ENCODE measurements around the gene B3GNT4.

The B3GNT4 gene

GRCh38 chr12:122228092-122228491 lies 24.6 kb downstream of the B3GNT4 start:
- no peak overlapping the region for H3K27ac Mint-ChIP-seq
- H3K4me1 Mint-ChIP-seq = peaks cover 28% of the 10 kb centered on the region
- H3K27me3 Mint-ChIP-seq (ENCODE audit: low read depth, poor library complexity) = peaks cover 2% of the 10 kb centered on the region
- no peaks in the 10 kb centered on the region for H3K9me3 Mint-ChIP-seq
- no peak for DNase-seq
- no peak overlapping the region for H3K4me3 Mint-ChIP-seq
- peaks cover 21% of the 10 kb centered on the region for H3K36me3 Mint-ChIP-seq (ENCODE audit: low read depth)
- TF ChIP-seq, protein P1, sequence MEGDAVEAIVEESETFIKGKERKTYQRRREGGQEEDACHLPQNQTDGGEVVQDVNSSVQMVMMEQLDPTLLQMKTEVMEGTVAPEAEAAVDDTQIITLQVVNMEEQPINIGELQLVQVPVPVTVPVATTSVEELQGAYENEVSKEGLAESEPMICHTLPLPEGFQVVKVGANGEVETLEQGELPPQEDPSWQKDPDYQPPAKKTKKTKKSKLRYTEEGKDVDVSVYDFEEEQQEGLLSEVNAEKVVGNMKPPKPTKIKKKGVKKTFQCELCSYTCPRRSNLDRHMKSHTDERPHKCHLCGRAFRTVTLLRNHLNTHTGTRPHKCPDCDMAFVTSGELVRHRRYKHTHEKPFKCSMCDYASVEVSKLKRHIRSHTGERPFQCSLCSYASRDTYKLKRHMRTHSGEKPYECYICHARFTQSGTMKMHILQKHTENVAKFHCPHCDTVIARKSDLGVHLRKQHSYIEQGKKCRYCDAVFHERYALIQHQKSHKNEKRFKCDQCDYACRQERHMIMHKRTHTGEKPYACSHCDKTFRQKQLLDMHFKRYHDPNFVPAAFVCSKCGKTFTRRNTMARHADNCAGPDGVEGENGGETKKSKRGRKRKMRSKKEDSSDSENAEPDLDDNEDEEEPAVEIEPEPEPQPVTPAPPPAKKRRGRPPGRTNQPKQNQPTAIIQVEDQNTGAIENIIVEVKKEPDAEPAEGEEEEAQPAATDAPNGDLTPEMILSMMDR (IDR thresholded peaks at IDR 0.05) = no peak

GRCh38 chr12:122230798-122231197 lies 27.3 kb downstream of the B3GNT4 start:
- peaks cover 6% of the 10 kb centered on the region for H3K4me1 Mint-ChIP-seq
- TF ChIP-seq, protein P1 (IDR thresholded peaks at IDR 0.05) = no peak
- H3K4me3 Mint-ChIP-seq = no peak overlapping the region
- DNase-seq = no peak
- no peaks in the 10 kb centered on the region for H3K9me3 Mint-ChIP-seq
- peaks cover 17% of the 10 kb centered on the region for H3K36me3 Mint-ChIP-seq (ENCODE audit: low read depth)
- H3K27ac Mint-ChIP-seq = no peak overlapping the region
- H3K27me3 Mint-ChIP-seq (ENCODE audit: low read depth, poor library complexity) = peaks cover 4% of the 10 kb centered on the region

DNA sequence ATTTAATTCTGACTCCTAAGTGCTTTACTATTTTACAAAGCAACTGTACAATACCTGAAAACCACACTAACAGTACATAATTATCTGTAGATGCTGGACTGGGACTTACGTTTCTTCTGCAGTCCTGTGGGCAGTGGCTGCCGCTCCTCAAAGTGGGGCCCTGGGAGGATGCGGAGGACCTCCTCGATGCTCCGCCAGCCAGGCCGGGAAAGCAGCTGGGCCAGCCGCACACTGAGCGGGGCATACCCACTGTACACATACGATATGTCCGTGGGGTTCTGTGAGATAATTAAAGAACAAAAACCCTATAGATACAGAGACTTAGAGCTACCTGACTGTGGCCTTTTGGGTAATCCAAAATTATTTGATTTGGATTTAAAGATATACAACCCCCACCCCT lies 29.2 kb downstream of the B3GNT4 start:
- DNase-seq = no peak
- no peak overlapping the region for H3K27ac Mint-ChIP-seq
- no peaks in the 10 kb centered on the region for H3K4me1 Mint-ChIP-seq
- H3K9me3 Mint-ChIP-seq = no peaks in the 10 kb centered on the region
- no peak overlapping the region for H3K4me3 Mint-ChIP-seq
- peaks cover 4% of the 10 kb centered on the region for H3K27me3 Mint-ChIP-seq (ENCODE audit: low read depth, poor library complexity)
- H3K36me3 Mint-ChIP-seq (ENCODE audit: low read depth) = peaks cover 19% of the 10 kb centered on the region
- TF ChIP-seq, protein P1 (IDR thresholded peaks at IDR 0.05) = no peak

DNA sequence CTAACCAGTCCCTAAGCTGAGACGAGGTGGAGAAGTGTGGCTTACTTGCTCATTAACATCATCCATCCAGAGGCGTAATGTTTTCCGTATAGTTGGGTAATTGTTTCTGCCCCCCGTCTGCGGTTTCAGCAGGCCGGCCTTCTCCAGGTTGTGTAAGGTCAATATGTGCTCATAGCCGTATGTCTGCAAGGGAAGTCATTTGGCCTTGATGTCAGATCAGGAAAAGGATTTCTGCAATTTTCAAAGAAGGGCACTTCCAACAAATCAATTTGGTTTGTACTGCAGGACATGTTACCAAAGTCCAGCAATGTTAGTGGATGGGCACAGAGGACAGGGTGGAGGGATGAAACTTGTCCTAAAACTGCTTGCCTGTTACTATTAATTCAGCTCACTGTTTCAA lies 32.2 kb downstream of the B3GNT4 start:
- Mint-ChIP-seq H3K27me3 (ENCODE audit: low read depth, poor library complexity) (peaks cover 6% of the 10 kb centered on the region), H3K4me1 (no peaks in the 10 kb centered on the region), H3K36me3 (ENCODE audit: low read depth) (peaks cover 40% of the 10 kb centered on the region), H3K4me3 (no peak overlapping the region), H3K27ac (no peak overlapping the region), H3K9me3 (no peaks in the 10 kb centered on the region)
- TF ChIP-seq, protein P1 (IDR thresholded peaks at IDR 0.05) = no peak
- no peak for DNase-seq

DNA sequence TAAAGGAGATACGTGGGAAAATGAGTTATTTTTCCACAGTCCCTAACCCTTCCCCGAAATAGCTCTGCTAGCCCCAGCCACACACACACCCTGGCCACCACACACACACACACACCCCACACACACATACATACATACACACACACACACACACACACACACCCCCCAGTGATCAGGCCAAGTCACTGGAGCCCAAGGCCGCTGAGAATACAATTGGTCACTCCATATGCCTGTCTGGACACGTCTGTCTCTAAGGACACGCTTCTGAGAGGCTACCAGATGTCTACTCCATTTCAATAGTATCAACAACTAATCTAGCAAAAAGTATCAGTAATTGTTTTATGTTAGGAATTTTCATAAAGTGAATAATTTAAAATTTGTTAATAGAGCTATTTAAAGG lies 35.4 kb downstream of the B3GNT4 start:
- Mint-ChIP-seq H3K9me3 (no peaks in the 10 kb centered on the region), H3K4me3 (no peak overlapping the region), H3K36me3 (ENCODE audit: low read depth) (peaks cover 50% of the 10 kb centered on the region), H3K27me3 (ENCODE audit: low read depth, poor library complexity) (peaks cover 3% of the 10 kb centered on the region), H3K4me1 (no peaks in the 10 kb centered on the region), H3K27ac (peak overlapping the region; percentile 47)
- TF ChIP-seq, protein P1 (IDR thresholded peaks at IDR 0.05) = no peak
- DNase-seq = no peak

- Mint-ChIP-seq H3K9me3 (no peaks in the 10 kb centered on the region), H3K27ac (peak overlapping the region; percentile 36), H3K36me3 (ENCODE audit: low read depth) (peaks cover 38% of the 10 kb centered on the region), H3K4me1 (no peaks in the 10 kb centered on the region), H3K4me3 (no peak overlapping the region), H3K27me3 (ENCODE audit: low read depth, poor library complexity) (peaks cover 3% of the 10 kb centered on the region)
- DNase-seq = no peak
- TF ChIP-seq, protein P1 (IDR thresholded peaks at IDR 0.05) = no peak
Measured at GRCh38 chr12:122243965-122244364, 40.5 kb downstream of the B3GNT4 start.
